Brain microvascular endothelial cell (primary cell): Measurements from ENCODE around the gene TMEM270.
A peak's percentile ranks its signal among the peaks of the same experiment; 100 is the strongest.

Experiments used
- DNase-seq: peaks from one replicate; pipeline ENCODE4 v3.0.0-alpha.2; 2020
- H3K27ac ChIP-seq: fragments of 250-450 bp; sonication (Bioruptor Pico); 2 replicates; pipeline ENCODE4 v1.5.1; 2020; ENCODE audit warnings: mild to moderate bottlenecking, moderate library complexity
- H3K27me3 ChIP-seq: fragments of 250-450 bp; sonication (Bioruptor Pico); replicated peaks from 2 replicates; pipeline ENCODE4 v1.5.1; 2020; ENCODE audit warnings: mild to moderate bottlenecking
- H3K36me3 ChIP-seq: fragments of 250-450 bp; sonication (Bioruptor Pico); replicated peaks from 2 replicates; pipeline ENCODE4 v1.5.1; 2020; ENCODE audit warnings: mild to moderate bottlenecking
- H3K4me3 ChIP-seq: 2 replicates; pipeline ENCODE4 v1.5.1; 2011; ENCODE audit warnings: low read depth, mild to moderate bottlenecking, control low read depth, low read length, moderate library complexity
- in situ Hi-C: cut with HindIII; loops from 2 replicates; pipeline ENCODE4 v1.10.0; 2017; ENCODE audit warnings: low sequenced_read_pairs, low pct_ligation_motif_present
- TF ChIP-seq, protein P1 (sequence below): IDR thresholded peaks from 2 replicates; pipeline ENCODE4 v1.5.1; 2011; ENCODE audit warnings: low read depth, mild to moderate bottlenecking, moderate library complexity, low read length, control low read depth, inconsistent platforms; ENCODE audit errors: missing control alignments

Gene TMEM270

DNA sequence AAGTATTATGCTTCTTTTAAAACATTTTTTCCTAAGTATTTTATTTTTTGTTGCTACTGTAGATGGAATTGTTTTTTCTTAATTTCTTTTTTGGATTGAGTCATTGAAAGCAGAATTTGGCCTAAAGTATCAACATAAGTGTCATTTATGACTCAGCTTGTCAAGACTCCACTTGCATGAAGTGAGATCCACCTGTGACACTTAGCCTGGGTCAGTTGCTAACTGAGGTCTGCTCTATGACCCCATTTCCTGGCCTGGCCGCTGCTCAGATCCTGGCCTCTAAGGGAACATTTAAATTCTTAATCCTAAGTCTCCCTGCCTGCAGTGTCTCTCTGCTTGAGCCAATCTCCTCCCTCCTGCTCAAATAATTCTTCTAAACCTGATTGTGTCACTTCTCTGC is 35.5 kb downstream of the TMEM270 start:
- H3K27ac ChIP-seq, result no peak overlapping the region
- in situ Hi-C loops, result no loop called here
- DNase-seq, result no peak

DNA sequence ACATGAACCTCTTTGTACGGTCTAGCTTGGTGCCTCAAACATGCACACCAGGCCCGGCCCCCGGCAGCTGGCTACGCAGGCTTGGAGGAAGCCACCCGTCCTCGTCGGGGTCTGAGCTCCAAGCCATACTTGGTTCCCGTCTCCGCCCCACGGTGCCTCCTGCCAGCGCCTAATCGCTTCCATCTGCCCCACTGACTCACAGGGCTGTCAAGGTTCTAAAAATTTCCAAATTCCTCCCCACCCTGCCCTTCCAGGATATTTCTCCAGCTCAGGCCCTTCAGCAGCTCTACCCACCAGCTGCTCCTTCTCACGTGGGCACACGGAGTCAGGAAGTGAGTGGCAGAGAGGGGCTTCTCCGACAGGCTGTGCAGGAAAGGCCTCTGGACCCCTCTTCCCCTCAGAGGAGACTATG is 38.8 kb downstream of the TMEM270 start:
- TF ChIP-seq, protein P1, sequence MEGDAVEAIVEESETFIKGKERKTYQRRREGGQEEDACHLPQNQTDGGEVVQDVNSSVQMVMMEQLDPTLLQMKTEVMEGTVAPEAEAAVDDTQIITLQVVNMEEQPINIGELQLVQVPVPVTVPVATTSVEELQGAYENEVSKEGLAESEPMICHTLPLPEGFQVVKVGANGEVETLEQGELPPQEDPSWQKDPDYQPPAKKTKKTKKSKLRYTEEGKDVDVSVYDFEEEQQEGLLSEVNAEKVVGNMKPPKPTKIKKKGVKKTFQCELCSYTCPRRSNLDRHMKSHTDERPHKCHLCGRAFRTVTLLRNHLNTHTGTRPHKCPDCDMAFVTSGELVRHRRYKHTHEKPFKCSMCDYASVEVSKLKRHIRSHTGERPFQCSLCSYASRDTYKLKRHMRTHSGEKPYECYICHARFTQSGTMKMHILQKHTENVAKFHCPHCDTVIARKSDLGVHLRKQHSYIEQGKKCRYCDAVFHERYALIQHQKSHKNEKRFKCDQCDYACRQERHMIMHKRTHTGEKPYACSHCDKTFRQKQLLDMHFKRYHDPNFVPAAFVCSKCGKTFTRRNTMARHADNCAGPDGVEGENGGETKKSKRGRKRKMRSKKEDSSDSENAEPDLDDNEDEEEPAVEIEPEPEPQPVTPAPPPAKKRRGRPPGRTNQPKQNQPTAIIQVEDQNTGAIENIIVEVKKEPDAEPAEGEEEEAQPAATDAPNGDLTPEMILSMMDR, result no peak
- no peak overlapping the region for H3K27ac ChIP-seq

More for the DNA sequence above, 35.5 kb downstream of the TMEM270 start:
- TF ChIP-seq, protein P1, result no peak
- Histone ChIP-seq H3K36me3 (no peaks in the 10 kb centered on the region), H3K4me3 (no peak overlapping the region), H3K27me3 (no peaks in the 10 kb centered on the region)

DNA sequence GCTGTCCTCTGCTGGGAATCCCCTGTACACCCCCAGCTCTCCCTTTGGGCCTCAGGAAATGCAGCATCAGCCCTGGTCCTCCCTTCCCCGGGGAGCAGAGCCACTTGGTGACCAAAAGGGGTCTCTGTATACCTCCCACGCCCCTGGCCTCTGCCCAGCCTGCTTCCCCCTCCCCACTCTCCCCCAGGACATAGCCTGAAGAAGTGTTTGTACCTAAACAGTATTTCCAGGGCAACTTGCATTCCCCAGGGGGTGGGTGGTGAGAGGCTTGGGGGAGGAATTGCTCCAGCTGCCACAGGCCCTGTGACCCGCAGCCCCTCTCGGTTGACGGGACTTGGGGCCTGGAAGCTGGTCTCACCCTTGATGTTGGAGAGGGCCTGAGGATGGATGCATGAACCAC is 39.3 kb downstream of the TMEM270 start:
- DNase-seq, result no peak
- in situ Hi-C loops, result no loop called here
- TF ChIP-seq, protein P1, result no peak
- Histone ChIP-seq H3K27me3 (no peaks in the 10 kb centered on the region), H3K36me3 (no peaks in the 10 kb centered on the region), H3K27ac (no peak overlapping the region), H3K4me3 (no peak overlapping the region)

More for the DNA sequence above, 38.8 kb downstream of the TMEM270 start:
- no peaks in the 10 kb centered on the region for H3K36me3 ChIP-seq
- peak; percentile 27 for DNase-seq
- no peak overlapping the region for H3K4me3 ChIP-seq
- in situ Hi-C loops, result no loop called here
- H3K27me3 ChIP-seq, result no peaks in the 10 kb centered on the region

DNA sequence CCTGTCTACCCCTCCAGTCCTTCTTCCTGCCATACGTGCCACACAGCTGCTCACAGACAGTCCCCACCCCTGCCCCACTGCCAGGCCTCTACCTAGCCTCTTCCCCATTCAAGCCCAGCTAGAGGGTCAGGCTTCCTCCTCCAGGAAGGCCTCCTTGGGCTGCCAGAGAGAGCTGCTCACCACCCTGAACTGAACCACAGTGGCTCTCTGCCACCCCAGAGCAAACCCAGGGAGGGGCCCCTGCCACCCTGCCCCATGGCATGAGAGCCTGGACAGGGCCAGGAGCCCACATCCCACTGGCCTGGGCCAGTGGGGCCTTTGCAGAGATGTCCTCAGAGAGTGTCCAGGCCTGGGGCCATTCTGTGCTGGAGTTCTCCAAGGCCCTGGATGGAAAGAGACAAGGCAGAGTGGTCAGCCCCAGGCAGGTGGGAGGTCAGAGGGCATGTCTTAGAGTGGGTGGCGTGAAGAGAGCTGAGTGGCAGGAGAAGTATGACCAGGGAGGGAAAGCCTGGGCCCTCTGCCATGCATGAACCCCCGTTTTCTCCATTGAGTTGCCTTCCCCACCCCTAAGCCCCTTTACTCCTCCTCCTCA is 40.4 kb downstream of the TMEM270 start:
- H3K36me3 ChIP-seq, result no peaks in the 10 kb centered on the region
- H3K4me3 ChIP-seq, result no peak overlapping the region
- DNase-seq, result no peak
- no peaks in the 10 kb centered on the region for H3K27me3 ChIP-seq
- no peak overlapping the region for H3K27ac ChIP-seq
- in situ Hi-C loops, result no loop called here
- TF ChIP-seq, protein P1, result no peak

DNA sequence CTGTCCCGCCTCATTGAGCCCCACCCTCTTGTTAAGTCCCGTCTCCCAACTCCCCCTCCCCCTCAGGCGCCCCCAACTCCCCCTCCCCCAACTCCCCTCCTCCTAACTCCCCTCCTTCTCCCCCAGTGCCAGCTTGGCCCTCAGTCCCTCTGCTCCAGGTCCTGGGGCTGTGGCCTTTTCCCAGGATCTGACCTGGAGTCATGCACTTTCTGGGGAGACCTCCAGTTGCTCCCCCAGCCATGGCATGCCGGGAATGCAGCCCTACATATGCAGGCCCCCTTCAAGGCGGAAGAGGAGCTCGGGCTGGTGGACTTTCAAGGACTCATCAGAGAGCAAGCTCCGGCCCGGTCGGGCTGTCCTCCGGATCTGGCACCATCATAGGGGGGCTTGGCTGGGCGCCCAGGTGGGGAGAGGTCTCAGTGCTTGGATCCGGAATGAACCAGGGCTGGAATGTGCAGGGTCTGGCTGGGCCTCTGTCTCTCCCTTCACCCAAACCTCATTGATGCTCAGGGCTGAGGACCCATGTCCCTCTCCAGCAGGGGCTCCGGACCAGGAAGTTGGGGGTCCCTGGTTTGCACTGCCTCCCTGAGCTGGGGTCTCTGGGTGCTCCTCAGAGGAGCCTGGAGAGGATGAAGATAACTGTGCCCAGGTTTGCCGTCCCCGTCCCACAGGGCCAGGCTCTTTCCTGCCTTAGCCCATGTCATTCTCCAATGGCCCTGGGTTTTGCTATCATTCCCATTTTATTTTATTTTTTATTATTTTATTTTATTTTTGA is 41.1 kb downstream of the TMEM270 start:
- DNase-seq, result no peak
- no peak overlapping the region for H3K27ac ChIP-seq
- H3K4me3 ChIP-seq, result no peak overlapping the region
- TF ChIP-seq, protein P1, result no peak
- no peaks in the 10 kb centered on the region for H3K36me3 ChIP-seq
- in situ Hi-C loops, result no loop called here
- H3K27me3 ChIP-seq, result no peaks in the 10 kb centered on the region
